ENCODE results near the gene MEIS1. TPM values are rescaled to one million over a fixed set of nuclear protein-coding genes. Genes with fewer than 3 reads are reported as not detected.

The MEIS1 gene
- total and polyA plus RNA-seq, 2 experiments from 2014 or later: 115 to 121 TPM

GRCh38 chr2:66607152-66607551 is 172.2 kb downstream of the MEIS1 start:
- Histone ChIP-seq H3K27me3 (no peaks in the 10 kb centered on the region), H3K4me1 (ENCODE audit: low read depth) (no peaks in the 10 kb centered on the region), H3K27ac (no peak overlapping the region), H3K4me3 (no peak overlapping the region), H3K36me3 (no peaks in the 10 kb centered on the region), H3K9me3 (ENCODE audit: low read depth) (no peaks in the 10 kb centered on the region)
- DNase-seq (ENCODE audit: low read depth in 1 of 2, low spot score in 1 of 2): no peak
- no peak for TF ChIP-seq CTCF (IDR thresholded peaks at IDR 0.05; ENCODE audit: low read depth, low read length)
